PC-9 (cell line): Measurements from ENCODE around the gene PPIE. TPM values are rescaled to one million over a fixed set of nuclear protein-coding genes. Genes with fewer than 3 reads are reported as not detected.

ENCODE experiments used
- BruUV-seq: library from RNA; stranded (reverse); fragments of 400-500 nt; replicated peaks from 2 replicates; lab custom pipeline; 2021; lab: Mats Ljungman, UMichigan
- CTCF ChIA-PET: fragments of 300-600 bp; sonication (Branson Sonifier 250); formaldehyde crosslinking; loops from one replicate; lab custom pipeline; 2022; ENCODE audit warnings: antibody characterized with exemption; lab: Charles Lee
- POLR2A ChIA-PET: fragments of 300-600 bp; sonication (Branson Sonifier 250); formaldehyde crosslinking; loops from one replicate; lab custom pipeline; 2022; ENCODE audit warnings: antibody characterized with exemption; ENCODE audit not compliant: unreplicated experiment; lab: Charles Lee
- DNase-seq, 2 experiments: peaks; one replicate each; pipeline versions ENCODE4 v3.0.0 to v3.0.0-alpha.2; 2015 to 2022; ENCODE audit warnings: mixed read lengths in 1 of 2
- H2AFZ ChIP-seq: fragments of 200-600 bp; sonication (generic); 2 replicates; pipeline ENCODE4 v1.8.1; 2017; ENCODE audit warnings: antibody characterized with exemption
- H3F3A ChIP-seq: fragments of 200-600 bp; sonication (generic); 2 replicates; pipeline ENCODE4 v1.8.1; 2017; ENCODE audit warnings: antibody characterized with exemption, mild to moderate bottlenecking, low read depth; ENCODE audit not compliant: insufficient read depth
- H3K27ac ChIP-seq: fragments of 200-600 bp; sonication (generic); 2 replicates; pipeline ENCODE4 v1.6.1; 2016; ENCODE audit warnings: mixed run types
- H3K27me3 ChIP-seq: fragments of 200-600 bp; sonication (generic); 2 replicates; pipeline ENCODE4 v1.6.1; 2016; ENCODE audit warnings: low read depth, mixed run types; ENCODE audit not compliant: insufficient read depth
- H3K36me3 ChIP-seq: fragments of 200-600 bp; sonication (generic); 2 replicates; pipeline ENCODE4 v1.6.1; 2016; ENCODE audit warnings: low read depth, mixed run types
- H3K4me1 ChIP-seq: fragments of 200-600 bp; sonication (generic); replicated peaks from 2 replicates; pipeline ENCODE4 v1.6.1; 2016; ENCODE audit warnings: mixed run types; ENCODE audit not compliant: insufficient read depth
- H3K4me2 ChIP-seq: fragments of 200-600 bp; sonication (generic); 2 replicates; pipeline ENCODE4 v1.6.1; 2017; ENCODE audit warnings: mixed run types
- H3K4me3 ChIP-seq: fragments of 200-600 bp; sonication (generic); 2 replicates; pipeline ENCODE4 v1.6.1; 2016; ENCODE audit warnings: mixed run types
- H3K79me2 ChIP-seq: fragments of 200-600 bp; sonication (generic); 2 replicates; pipeline ENCODE4 v1.6.1; 2017; ENCODE audit warnings: low read depth, mixed run types
- H3K9me2 ChIP-seq: fragments of 200-600 bp; sonication (generic); 2 replicates; pipeline ENCODE4 v1.8.1; 2017; ENCODE audit warnings: mild to moderate bottlenecking; ENCODE audit not compliant: insufficient read depth
- H3K9me3 ChIP-seq: fragments of 200-600 bp; sonication (generic); 2 replicates; pipeline ENCODE4 v1.8.1; 2016; ENCODE audit warnings: low read depth; ENCODE audit not compliant: insufficient read depth
- H4K20me1 ChIP-seq: fragments of 200-600 bp; sonication (generic); 2 replicates; pipeline ENCODE4 v1.8.1; 2017; ENCODE audit not compliant: insufficient read depth
- CTCF ChIP-seq: fragments of 200-600 bp; sonication (generic); conservative IDR thresholded peaks from 2 replicates; pipeline ENCODE4 v1.6.1; 2017; ENCODE audit warnings: mixed run types, antibody characterized with exemption, mild to moderate bottlenecking, moderate library complexity
- EZH2 ChIP-seq: fragments of 200-600 bp; sonication (generic); IDR thresholded peaks from 2 replicates; pipeline ENCODE4 v1.8.0; 2017; ENCODE audit warnings: antibody characterized with exemption, low read depth
- intact Hi-C: fragments of 100-400 bp; cut with micrococcal nuclease; formaldehyde crosslinking; loops from one replicate; pipeline ENCODE4 v1.10.0; 2022; ENCODE audit not compliant: unreplicated experiment
- total RNA-seq: library from RNA; stranded (reverse); gene quantifications from 2 replicates; pipeline ENCODE4 v1.2.3, GENCODE V29; 2021

Gene PPIE
- total RNA-seq, 1 experiment from 2014 or later, result 81.1 TPM

- no peak for TF ChIP-seq EZH2
- no peak for TF ChIP-seq CTCF
- Histone ChIP-seq H4K20me1 (no peaks in the 10 kb centered on the region), H3K4me3 (no peak overlapping the region), H3K9me3 (no peaks in the 10 kb centered on the region), H3K79me2 (no peaks in the 10 kb centered on the region), H3F3A (no peaks in the 10 kb centered on the region), H3K4me1 (no peaks in the 10 kb centered on the region), H3K36me3 (no peaks in the 10 kb centered on the region), H2AFZ (no peak overlapping the region), H3K4me2 (no peak overlapping the region), H3K9me2 (no peaks in the 10 kb centered on the region), H3K27me3 (peaks cover 30% of the 10 kb centered on the region), H3K27ac (no peak overlapping the region)
- DNase-seq, result no peak
- BruUV-seq, result no TSS peak
- POLR2A ChIA-PET, result no interaction called here
- intact Hi-C loops, result no loop called here
- CTCF ChIA-PET, result no interaction called here
Measured at GRCh38 chr1:39732730-39733129, 6.0 kb upstream of the PPIE start.

GRCh38 chr1:39733161-39733560 is 5.5 kb upstream of the PPIE start:
- ChIA-PET CTCF (no interaction called here), POLR2A (no interaction called here)
- Histone ChIP-seq H3K4me1 (no peaks in the 10 kb centered on the region), H3K36me3 (no peaks in the 10 kb centered on the region), H3F3A (no peaks in the 10 kb centered on the region), H3K9me3 (no peaks in the 10 kb centered on the region), H3K79me2 (no peaks in the 10 kb centered on the region), H3K4me3 (no peak overlapping the region), H3K4me2 (no peak overlapping the region), H3K9me2 (no peaks in the 10 kb centered on the region), H3K27me3 (peaks cover 25% of the 10 kb centered on the region; the same call in 1 of the 2 replicates), H2AFZ (no peak overlapping the region), H3K27ac (no peak overlapping the region), H4K20me1 (no peaks in the 10 kb centered on the region)
- no peak for DNase-seq
- intact Hi-C loops, result no loop called here
- BruUV-seq, result no TSS peak
- TF ChIP-seq EZH2 (no peak), CTCF (no peak)

GRCh38 chr1:39735731-39736130 is 3.0 kb upstream of the PPIE start:
- no peak for DNase-seq
- CTCF ChIA-PET, result no interaction called here
- intact Hi-C loops, result no loop called here

More at GRCh38 chr1:39735731-39736130, 3.0 kb upstream of the PPIE start:
- Histone ChIP-seq H3K9me2 (no peaks in the 10 kb centered on the region), H3K4me3 (no peak overlapping the region), H3K27me3 (peaks cover 25% of the 10 kb centered on the region; the same call in 1 of the 2 replicates), H3K79me2 (peaks cover 19% of the 10 kb centered on the region), H3F3A (no peaks in the 10 kb centered on the region), H3K9me3 (no peaks in the 10 kb centered on the region), H3K4me2 (no peak overlapping the region), H3K27ac (no peak overlapping the region), H3K4me1 (peaks cover 10% of the 10 kb centered on the region), H3K36me3 (peaks cover 1% of the 10 kb centered on the region; the same call in 1 of the 2 replicates), H2AFZ (no peak overlapping the region), H4K20me1 (no peaks in the 10 kb centered on the region)
- TF ChIP-seq CTCF, result no peak
- no peak for TF ChIP-seq EZH2
- BruUV-seq, result no TSS peak
- POLR2A ChIA-PET, result interaction anchor here (0.6 kb wide), 1 partner anchor 100 kb away, joined by 3 read pairs; no protein-coding TSS in a partner anchor
